A549 (cell line): Measurements from ENCODE around the gene COMT.

Experiments
- CEBPB ChIP-seq, 2 experiments: fragments of >200 bp in 1 of 2; sonication (Bioruptor Twin) in 1 of 2; formaldehyde crosslinking in 1 of 2; IDR thresholded peaks; 2 replicates each; pipeline ENCODE4 v1.6.1; 2012 to 2016
- EHMT2 ChIP-seq: fragments of 200-600 bp; sonication (generic); IDR thresholded peaks from 2 replicates; pipeline ENCODE4 v1.6.1; 2016; ENCODE audit warnings: antibody characterized with exemption, low read depth, mild to moderate bottlenecking, moderate library complexity
- FOSL2 ChIP-seq, 2 experiments: fragments of 450-650 bp in 1 of 2; fragments of >200 bp in 1 of 2; sonication (Bioruptor Twin) in 1 of 2; formaldehyde crosslinking; IDR thresholded peaks; 2 replicates each; pipeline versions ENCODE4 v1.5.0 to v1.6.1; 2016 to 2020; ENCODE audit warnings: mild to moderate bottlenecking in 1 of 2, moderate library complexity in 1 of 2
- KDM1A ChIP-seq: fragments of 200-600 bp; sonication (generic); IDR thresholded peaks from 2 replicates; pipeline ENCODE4 v1.6.1; 2016; ENCODE audit warnings: low read depth, mild to moderate bottlenecking
- MAZ ChIP-seq: fragments of 150-350 bp; IDR thresholded peaks from 2 replicates; pipeline ENCODE4 v1.6.1; 2014; ENCODE audit warnings: antibody characterized with exemption, low read depth, low read length, borderline replicate concordance
- PHF8 ChIP-seq: fragments of 200-600 bp; sonication (generic); IDR thresholded peaks from 2 replicates; pipeline ENCODE4 v1.6.1; 2016; ENCODE audit warnings: low read depth, mild to moderate bottlenecking, antibody characterized with exemption, moderate library complexity, borderline replicate concordance
- POLR2A ChIP-seq: IDR thresholded peaks from 2 replicates; pipeline ENCODE4 v1.6.1; 2012; ENCODE audit warnings: mild to moderate bottlenecking, low read length
- ZSCAN20 ChIP-seq: fragments of 250-450 bp; sonication (Bioruptor Pico); IDR thresholded peaks from 2 replicates; pipeline ENCODE4 v1.8.0; 2022; ENCODE audit warnings: mild to moderate bottlenecking, moderate library complexity
- TF ChIP-seq, protein P1 (sequence below): fragments of >200 bp; sonication (Bioruptor Twin); formaldehyde crosslinking; IDR thresholded peaks from 3 replicates; pipeline ENCODE4 v1.5.1; 2016
- TF ChIP-seq, protein P2 (sequence below): fragments of 250-450 bp; sonication (Bioruptor Pico); IDR thresholded peaks from 2 replicates; pipeline ENCODE4 v1.5.0; 2021; ENCODE audit warnings: mild to moderate bottlenecking, moderate library complexity, borderline replicate concordance
- TF ChIP-seq, protein P3 (sequence below): IDR thresholded peaks from 2 replicates; pipeline ENCODE4 v1.6.1; 2012; ENCODE audit warnings: low read depth, borderline replicate concordance
- TF ChIP-seq, protein P4 (sequence below): fragments of 200-600 bp; sonication (generic); IDR thresholded peaks from 2 replicates; pipeline ENCODE4 v1.6.1; 2016; ENCODE audit warnings: antibody characterized with exemption, mild to moderate bottlenecking, moderate library complexity

DNA sequence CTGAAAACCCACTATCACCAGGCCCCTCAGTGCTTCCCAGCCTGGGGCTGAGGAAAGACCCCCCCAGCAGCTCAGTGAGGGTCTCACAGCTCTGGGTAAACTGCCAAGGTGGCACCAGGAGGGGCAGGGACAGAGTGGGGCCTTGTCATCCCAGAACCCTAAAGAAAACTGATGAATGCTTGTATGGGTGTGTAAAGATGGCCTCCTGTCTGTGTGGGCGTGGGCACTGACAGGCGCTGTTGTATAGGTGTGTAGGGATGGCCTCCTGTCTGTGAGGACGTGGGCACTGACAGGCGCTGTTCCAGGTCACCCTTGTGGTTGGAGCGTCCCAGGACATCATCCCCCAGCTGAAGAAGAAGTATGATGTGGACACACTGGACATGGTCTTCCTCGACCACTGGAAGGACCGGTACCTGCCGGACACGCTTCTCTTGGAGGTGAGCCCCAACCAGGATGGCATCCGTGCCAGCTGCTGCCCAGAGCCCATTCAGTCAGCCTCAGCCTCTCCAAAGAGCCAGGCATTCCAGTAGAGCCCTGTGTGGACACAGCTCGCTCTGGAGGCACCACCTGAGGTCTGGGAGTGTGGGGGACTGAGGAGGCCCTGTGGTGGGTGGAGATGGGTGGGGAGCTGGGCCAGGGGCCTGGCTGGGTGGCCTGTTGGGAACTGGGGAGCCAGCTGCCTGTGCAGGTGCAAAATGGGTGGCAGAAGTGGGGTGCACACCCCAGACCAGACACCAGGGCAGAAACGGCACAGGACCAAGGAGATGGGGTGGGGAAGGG, 22.5 kb downstream of the COMT start:
- TF ChIP-seq, protein P1, sequence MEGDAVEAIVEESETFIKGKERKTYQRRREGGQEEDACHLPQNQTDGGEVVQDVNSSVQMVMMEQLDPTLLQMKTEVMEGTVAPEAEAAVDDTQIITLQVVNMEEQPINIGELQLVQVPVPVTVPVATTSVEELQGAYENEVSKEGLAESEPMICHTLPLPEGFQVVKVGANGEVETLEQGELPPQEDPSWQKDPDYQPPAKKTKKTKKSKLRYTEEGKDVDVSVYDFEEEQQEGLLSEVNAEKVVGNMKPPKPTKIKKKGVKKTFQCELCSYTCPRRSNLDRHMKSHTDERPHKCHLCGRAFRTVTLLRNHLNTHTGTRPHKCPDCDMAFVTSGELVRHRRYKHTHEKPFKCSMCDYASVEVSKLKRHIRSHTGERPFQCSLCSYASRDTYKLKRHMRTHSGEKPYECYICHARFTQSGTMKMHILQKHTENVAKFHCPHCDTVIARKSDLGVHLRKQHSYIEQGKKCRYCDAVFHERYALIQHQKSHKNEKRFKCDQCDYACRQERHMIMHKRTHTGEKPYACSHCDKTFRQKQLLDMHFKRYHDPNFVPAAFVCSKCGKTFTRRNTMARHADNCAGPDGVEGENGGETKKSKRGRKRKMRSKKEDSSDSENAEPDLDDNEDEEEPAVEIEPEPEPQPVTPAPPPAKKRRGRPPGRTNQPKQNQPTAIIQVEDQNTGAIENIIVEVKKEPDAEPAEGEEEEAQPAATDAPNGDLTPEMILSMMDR = no peak
- no peak for TF ChIP-seq POLR2A
- TF ChIP-seq CEBPB (IDR thresholded peaks at IDR 0.05) = no peak
- no peak for TF ChIP-seq KDM1A
- TF ChIP-seq EHMT2 = no peak
- no peak for TF ChIP-seq MAZ
- TF ChIP-seq ZSCAN20 (CRISPR knock-in tag) = no peak
- no peak for TF ChIP-seq PHF8
- TF ChIP-seq, protein P2, sequence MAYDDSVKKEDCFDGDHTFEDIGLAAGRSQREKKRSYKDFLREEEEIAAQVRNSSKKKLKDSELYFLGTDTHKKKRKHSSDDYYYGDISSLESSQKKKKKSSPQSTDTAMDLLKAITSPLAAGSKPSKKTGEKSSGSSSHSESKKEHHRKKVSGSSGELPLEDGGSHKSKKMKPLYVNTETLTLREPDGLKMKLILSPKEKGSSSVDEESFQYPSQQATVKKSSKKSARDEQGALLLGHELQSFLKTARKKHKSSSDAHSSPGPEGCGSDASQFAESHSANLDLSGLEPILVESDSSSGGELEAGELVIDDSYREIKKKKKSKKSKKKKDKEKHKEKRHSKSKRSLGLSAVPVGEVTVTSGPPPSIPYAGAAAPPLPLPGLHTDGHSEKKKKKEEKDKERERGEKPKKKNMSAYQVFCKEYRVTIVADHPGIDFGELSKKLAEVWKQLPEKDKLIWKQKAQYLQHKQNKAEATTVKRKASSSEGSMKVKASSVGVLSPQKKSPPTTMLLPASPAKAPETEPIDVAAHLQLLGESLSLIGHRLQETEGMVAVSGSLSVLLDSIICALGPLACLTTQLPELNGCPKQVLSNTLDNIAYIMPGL (CRISPR knock-in tag) = no peak
- TF ChIP-seq, protein P3, sequence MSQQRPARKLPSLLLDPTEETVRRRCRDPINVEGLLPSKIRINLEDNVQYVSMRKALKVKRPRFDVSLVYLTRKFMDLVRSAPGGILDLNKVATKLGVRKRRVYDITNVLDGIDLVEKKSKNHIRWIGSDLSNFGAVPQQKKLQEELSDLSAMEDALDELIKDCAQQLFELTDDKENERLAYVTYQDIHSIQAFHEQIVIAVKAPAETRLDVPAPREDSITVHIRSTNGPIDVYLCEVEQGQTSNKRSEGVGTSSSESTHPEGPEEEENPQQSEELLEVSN = no peak
- TF ChIP-seq FOSL2 (IDR thresholded peaks at IDR 0.05) = no peak
- TF ChIP-seq FOSL2 (CRISPR knock-in tag; IDR thresholded peaks at IDR 0.05) = no peak
- TF ChIP-seq, protein P4, sequence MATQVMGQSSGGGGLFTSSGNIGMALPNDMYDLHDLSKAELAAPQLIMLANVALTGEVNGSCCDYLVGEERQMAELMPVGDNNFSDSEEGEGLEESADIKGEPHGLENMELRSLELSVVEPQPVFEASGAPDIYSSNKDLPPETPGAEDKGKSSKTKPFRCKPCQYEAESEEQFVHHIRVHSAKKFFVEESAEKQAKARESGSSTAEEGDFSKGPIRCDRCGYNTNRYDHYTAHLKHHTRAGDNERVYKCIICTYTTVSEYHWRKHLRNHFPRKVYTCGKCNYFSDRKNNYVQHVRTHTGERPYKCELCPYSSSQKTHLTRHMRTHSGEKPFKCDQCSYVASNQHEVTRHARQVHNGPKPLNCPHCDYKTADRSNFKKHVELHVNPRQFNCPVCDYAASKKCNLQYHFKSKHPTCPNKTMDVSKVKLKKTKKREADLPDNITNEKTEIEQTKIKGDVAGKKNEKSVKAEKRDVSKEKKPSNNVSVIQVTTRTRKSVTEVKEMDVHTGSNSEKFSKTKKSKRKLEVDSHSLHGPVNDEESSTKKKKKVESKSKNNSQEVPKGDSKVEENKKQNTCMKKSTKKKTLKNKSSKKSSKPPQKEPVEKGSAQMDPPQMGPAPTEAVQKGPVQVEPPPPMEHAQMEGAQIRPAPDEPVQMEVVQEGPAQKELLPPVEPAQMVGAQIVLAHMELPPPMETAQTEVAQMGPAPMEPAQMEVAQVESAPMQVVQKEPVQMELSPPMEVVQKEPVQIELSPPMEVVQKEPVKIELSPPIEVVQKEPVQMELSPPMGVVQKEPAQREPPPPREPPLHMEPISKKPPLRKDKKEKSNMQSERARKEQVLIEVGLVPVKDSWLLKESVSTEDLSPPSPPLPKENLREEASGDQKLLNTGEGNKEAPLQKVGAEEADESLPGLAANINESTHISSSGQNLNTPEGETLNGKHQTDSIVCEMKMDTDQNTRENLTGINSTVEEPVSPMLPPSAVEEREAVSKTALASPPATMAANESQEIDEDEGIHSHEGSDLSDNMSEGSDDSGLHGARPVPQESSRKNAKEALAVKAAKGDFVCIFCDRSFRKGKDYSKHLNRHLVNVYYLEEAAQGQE = no peak
